ENCODE results near the gene KIF26B.
"Not testable (repeated sequence)": the region's sequence is repeated elsewhere in the genome, so short reads cannot be mapped to it uniquely, and the experiment has no call there.

The KIF26B gene

DNA sequence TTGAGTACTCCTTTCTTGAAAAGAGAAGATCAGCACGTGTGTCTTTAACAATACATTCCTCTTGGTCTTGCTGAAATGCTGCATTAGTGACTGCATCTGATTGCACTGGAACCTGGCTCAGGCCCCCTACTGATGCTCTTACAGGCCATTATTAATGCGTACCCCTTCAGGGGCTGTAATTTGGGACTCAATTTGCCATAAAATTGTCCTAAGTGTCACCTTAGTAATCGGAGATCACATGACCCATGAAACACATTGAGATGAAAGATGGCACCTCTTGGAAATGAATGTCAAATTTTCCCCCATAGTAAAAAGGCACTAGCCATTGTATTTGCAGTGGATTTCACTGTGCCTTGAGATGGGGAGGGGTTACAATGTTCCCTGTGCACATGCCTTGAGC is 563.3 kb downstream of the KIF26B start:
- no peak for DNase-seq

DNA sequence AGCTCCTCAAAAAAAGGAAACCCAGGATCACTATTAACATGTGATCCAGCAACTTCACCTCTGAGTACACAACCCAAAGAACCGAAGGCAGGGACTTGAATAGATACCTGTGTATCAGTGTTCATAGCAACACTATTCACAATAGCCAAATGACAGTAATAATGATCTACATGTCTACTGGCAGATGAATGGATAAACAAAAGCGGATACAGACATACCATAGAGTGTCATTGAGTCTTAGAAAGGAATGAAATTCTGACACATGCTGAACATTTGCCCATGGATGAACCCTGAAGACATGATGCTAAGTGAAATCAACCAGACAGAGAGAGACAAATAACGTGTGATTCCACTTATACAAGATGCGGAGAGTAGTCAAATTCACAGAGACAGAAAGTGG is 564.2 kb downstream of the KIF26B start:
- no peak for DNase-seq

- no peak for DNase-seq
Observed at GRCh38 chr1:245721488-245721887, 566.7 kb downstream of the KIF26B start.

- not testable (repeated sequence) for DNase-seq
Observed at GRCh38 chr1:245728035-245728434, 573.2 kb downstream of the KIF26B start.

GRCh38 chr1:245730801-245731200 is 576.0 kb downstream of the KIF26B start:
- no peak for DNase-seq

DNA sequence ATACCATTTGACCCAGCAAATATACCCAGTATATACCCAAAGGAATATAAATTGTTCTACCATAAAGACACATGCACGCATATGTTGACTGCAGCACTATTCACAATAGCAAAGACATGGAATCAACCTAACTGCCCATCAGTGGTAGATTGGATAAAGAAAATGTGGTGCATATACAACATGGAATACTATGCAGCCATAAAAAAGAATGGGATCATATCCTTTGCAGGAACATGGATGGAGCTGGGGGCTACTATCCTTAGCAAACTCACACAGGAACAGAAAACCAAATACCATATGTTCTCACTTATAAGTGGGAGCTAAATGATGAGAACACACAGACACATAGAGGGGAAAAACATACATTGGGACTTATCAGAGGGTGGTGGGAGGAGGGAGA is 585.6 kb downstream of the KIF26B start:
- DNase-seq, result not testable (repeated sequence)

- no peak for DNase-seq
Observed at GRCh38 chr1:245742896-245743295, 588.1 kb downstream of the KIF26B start.

DNA sequence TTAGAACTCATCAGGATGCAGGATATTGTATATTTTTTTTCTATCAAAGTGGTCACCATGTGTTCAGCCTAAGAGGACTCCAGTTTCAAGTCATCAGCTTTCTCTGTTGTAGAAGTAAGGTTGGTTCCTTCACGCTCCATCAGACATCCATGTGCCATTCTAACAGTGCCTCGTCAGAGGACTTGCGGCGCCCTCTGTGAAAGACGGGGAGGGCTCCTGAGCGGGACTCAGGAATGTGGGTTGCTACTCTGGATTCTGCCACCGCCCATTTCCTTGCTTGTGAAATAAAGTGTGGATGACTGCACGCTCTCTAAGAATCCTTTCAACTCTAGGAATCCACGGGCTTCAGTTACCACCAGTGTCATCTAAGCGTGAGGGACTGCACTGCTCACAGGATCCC is 593.5 kb downstream of the KIF26B start:
- no peak for DNase-seq

DNA sequence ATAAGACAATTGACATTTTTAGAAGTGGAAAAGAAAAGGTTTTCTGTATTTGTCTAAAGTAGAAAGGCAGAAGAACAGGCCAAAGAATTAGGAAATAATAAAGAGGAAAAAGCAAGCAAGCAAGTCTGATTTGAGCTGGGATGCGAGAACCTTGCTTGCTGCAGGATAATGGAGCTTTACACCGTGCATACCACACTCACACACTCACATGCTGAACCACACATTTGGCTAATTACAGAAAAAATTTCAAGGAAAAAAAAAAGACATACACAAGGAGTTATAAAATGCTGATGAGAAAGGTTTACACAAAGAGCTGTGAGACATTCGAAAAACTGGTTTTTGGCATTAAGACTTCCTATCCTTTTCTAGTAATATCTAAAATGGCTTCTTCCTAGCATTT is 593.9 kb downstream of the KIF26B start:
- DNase-seq, result no peak

DNA sequence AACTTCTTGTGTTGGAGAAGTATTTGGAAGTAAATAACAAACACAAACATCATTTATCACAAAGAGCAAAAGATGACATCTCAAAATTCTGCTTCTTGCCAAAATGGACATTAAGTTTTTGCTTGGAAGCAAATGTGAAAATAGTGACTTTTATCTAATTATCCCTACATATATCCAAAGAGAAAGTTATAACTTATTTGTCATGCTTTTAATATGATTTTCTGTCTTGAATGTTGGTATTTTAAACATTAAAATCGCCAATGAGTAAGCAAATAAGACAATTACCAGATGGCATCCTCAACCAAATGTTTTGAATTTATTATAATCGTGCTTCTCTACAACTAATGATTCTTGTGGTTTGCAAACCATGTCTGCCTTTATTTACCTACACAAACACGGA is 594.3 kb downstream of the KIF26B start:
- DNase-seq, result no peak

- DNase-seq, result no peak
Observed at GRCh38 chr1:245750261-245750660, 595.5 kb downstream of the KIF26B start.

DNA sequence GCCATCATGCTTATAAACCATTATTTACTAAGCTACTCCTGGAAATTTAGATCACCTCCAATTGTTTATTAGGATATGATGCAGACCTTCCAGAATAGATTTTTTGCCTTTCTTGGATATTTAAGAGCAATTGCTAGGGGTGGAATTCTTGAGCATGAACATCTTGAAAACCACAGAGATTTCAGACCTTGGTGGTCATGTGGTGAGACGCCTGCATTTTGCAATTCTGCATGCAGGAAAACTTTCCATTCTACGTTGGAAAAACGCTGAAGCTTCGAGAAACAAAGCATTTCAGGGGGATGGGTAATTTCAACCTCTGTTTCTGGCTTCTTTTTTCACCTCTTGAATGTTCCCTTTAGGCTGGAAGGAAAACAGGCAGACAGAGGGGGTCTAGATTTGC is 596.3 kb downstream of the KIF26B start:
- no peak for DNase-seq

DNA sequence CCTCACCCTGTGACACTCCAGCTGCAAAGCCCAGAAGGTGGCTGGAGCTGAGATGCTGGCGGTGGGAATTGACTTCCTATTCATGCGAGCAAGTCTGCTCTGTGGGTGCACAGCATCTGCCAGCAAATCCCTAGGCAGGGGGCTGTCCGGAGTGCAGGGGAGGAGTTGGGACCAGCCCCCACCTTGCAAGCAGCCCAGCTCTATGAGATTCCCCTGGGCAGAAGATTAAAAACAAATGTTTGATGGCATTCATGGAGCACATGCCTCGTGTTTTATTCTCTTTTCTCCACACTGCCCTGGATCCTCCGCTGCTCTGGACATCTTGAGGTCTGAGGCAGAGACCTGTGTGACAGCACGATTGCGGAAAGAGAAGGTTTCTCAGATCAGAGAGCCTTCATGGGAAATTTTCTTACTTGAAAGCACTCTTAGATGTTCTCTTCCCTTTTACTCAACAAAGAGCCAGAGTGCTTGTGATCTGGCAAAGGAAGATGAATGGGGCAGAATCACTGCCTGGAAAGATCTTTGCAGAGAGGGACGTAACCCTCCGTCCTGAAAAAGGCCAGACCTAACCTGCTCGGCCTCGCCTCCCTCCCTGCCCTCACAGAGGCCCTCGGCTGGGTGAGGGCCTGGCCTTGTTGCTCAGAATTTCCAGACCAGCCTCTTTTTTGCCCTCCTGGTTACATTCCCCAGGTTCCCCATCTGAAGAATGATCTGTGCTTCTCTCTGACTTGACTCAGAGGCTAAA is 597.1 kb downstream of the KIF26B start:
- DNase-seq, result no peak

- DNase-seq, result no peak
Observed at GRCh38 chr1:245752561-245752960, 597.8 kb downstream of the KIF26B start.

GRCh38 chr1:245753807-245754206 is 599.0 kb downstream of the KIF26B start:
- DNase-seq, result peak in 2 of 56 donors; percentile 4 to 10

GRCh38 chr1:245754463-245754961 is 599.7 kb downstream of the KIF26B start:
- DNase-seq, result no peak

Measured in nucleus accumbens (tissue), 56 donors.